ENCODE results near the gene WEE2. TPM values are rescaled to one million over a fixed set of nuclear protein-coding genes. Genes with fewer than 3 reads are reported as not detected.

WEE2 gene
- total and polyA plus RNA-seq, 9 of the 15 experiments (the other 6 are each of a cell fraction or from before 2014, with no cell fraction given): not detected

GRCh38 chr7:141686074-141686473, 22.1 kb upstream of the WEE2 start (continued):
- TF ChIP-seq AFF4 (CRISPR knock-in tag; IDR thresholded peaks at IDR 0.05) (no peak), ZSCAN29 (IDR thresholded peaks at IDR 0.05) (no peak)

DNA sequence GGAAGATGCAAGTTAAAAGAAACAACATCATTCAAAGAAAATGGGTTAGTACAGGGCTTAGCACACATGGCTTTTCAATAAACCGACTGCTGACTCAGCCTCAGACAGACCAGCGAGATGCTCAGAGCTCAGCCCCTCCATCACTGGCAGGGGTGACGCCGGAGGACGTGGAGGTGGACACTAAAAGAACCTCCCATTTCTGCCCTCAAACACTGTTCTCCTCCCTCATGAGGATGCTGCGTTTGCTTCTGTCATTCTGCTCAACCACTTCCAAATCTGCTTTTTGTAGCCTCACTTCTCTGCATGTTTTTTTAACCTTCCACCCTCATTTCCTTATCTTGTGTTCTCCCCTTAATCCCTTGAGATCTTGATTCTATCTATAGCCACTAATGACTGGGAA, 21.5 kb upstream of the WEE2 start:
- no peak for FAIRE-seq

More for the DNA sequence above, 21.5 kb upstream of the WEE2 start:
- Histone ChIP-seq H3K9ac (ENCODE audit: insufficient read depth in 1 of 2, low read depth in 2 of 2, low read length in 2 of 2) (no peak overlapping the region), H3K4me1 (replicated peaks in 1 of 2; ENCODE audit: control insufficient read depth in 2 of 2, insufficient read depth in 2 of 2, low read length in 2 of 2) (no peaks in the 10 kb centered on the region), H3K9me3 (replicated peaks; ENCODE audit: control insufficient read depth, insufficient read depth, low read depth, low read length) (no peaks in the 10 kb centered on the region), H4K20me1 (replicated peaks; ENCODE audit: control insufficient read depth, insufficient read depth, low read length) (no peaks in the 10 kb centered on the region), H3K36me3 (ENCODE audit: control insufficient read depth, insufficient read depth, low read length) (no peaks in the 10 kb centered on the region), H3K27ac (ENCODE audit: extremely low read depth, low read depth, low read length) (no peak overlapping the region), H2AFZ (ENCODE audit: low read depth, low read length) (no peak overlapping the region), H3K27me3 (ENCODE audit: control insufficient read depth in 2 of 2, insufficient read depth in 2 of 2, low read length in 2 of 2) (peaks cover 29 to 37% of the 10 kb centered on the region in 2 experiments), H3K4me3 (no peak overlapping the region), H3K79me2 (ENCODE audit: control insufficient read depth, insufficient read depth, low read length) (no peaks in the 10 kb centered on the region), H3K9me1 (ENCODE audit: control insufficient read depth, insufficient read depth, low read length) (no peaks in the 10 kb centered on the region), H3K4me2 (ENCODE audit: insufficient read depth, low read length) (no peak overlapping the region)
- in situ Hi-C loops (cut with MboI): no loop called here
- POLR2A ChIA-PET: no interaction called here
- BruUV-seq (replicated peaks): no TSS peak
- CTCF ChIA-PET (ENCODE audit: low intra/inter-chr PET ratio): no interaction called here
- DNase-seq (ENCODE audit: extremely low read depth in 1 of 4, low spot score in 3 of 4) (no peak), ATAC-seq (peak; percentile 56)
- TF ChIP-seq, protein P1, sequence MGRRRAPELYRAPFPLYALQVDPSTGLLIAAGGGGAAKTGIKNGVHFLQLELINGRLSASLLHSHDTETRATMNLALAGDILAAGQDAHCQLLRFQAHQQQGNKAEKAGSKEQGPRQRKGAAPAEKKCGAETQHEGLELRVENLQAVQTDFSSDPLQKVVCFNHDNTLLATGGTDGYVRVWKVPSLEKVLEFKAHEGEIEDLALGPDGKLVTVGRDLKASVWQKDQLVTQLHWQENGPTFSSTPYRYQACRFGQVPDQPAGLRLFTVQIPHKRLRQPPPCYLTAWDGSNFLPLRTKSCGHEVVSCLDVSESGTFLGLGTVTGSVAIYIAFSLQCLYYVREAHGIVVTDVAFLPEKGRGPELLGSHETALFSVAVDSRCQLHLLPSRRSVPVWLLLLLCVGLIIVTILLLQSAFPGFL (CRISPR knock-in tag; IDR thresholded peaks at IDR 0.05): no peak
- TF ChIP-seq ZNF316 (IDR thresholded peaks at IDR 0.05) (peak; percentile 24; the same call in 1 of the 2 replicates), PTBP1 (IDR thresholded peaks at IDR 0.05; ENCODE audit: low read depth, low read length) (no peak), TFAP4 (CRISPR knock-in tag; IDR thresholded peaks at IDR 0.05; ENCODE audit: borderline replicate concordance) (no peak), ZNF589 (CRISPR knock-in tag; IDR thresholded peaks at IDR 0.05; ENCODE audit: low read depth) (no peak), SAFB2 (IDR thresholded peaks at IDR 0.05; ENCODE audit: borderline replicate concordance, low read depth, low read length, severe bottlenecking) (no peak), ZNF282 (CRISPR knock-in tag; IDR thresholded peaks at IDR 0.05) (0 out of 2 replicates have a peak, but pooled peaks have one; percentile 27), CBFB (CRISPR knock-in tag; IDR thresholded peaks at IDR 0.05) (no peak)
- WGBS (ENCODE audit: insufficient coverage, low coverage, missing lambda C conversion rate): 0% methylated on average over 6 of the region's 6 CpGs
- intact Hi-C loops (cut with micrococcal nuclease): no loop called here

Data from K562 (cell line).